Stimulated activated CD4-positive, alpha-beta T cell treated with anti-CD3 and anti-CD28 coated beads, Interleukin-12 subunit alpha, Interleukin-12 subunit beta, amount 100 ng/mL, for 4 hours (primary cell): ENCODE results near the gene ARHGEF16.

Experiments
- DNase-seq: peaks from one replicate; pipeline ENCODE4 v3.0.0-alpha.2; 2020

The ARHGEF16 gene

GRCh38 chr1:3457910-3458883 lies 3.7 kb downstream of the ARHGEF16 start:
- no peak for DNase-seq

- no peak for DNase-seq
Observed at GRCh38 chr1:3459051-3459908, 4.8 kb downstream of the ARHGEF16 start.

- no peak for DNase-seq
Observed at GRCh38 chr1:3459940-3460671, 5.6 kb downstream of the ARHGEF16 start.

GRCh38 chr1:3460672-3461131 lies 6.2 kb downstream of the ARHGEF16 start:
- DNase-seq, result no peak

GRCh38 chr1:3461238-3461933 lies 6.9 kb downstream of the ARHGEF16 start:
- DNase-seq, result no peak

DNA sequence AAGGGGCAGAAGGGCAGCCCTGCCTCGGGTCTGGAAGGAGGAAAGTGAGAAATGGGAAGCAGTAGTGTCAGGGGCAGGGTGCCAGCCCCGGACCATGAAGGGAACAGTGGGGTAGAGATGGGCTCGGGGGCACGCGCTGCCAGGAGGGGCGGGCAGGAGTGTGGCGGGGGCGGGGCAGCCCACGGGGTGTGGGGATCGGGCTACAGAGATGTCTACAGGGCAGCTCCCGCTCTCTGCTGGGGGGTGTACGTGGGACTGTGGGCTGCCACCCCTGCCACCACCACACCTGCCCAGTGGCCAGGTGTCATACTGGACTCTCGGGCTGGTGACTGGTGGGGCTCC lies 7.4 kb downstream of the ARHGEF16 start:
- no peak for DNase-seq

- DNase-seq, result no peak
Observed at GRCh38 chr1:3462356-3463012, 8.0 kb downstream of the ARHGEF16 start.

DNA sequence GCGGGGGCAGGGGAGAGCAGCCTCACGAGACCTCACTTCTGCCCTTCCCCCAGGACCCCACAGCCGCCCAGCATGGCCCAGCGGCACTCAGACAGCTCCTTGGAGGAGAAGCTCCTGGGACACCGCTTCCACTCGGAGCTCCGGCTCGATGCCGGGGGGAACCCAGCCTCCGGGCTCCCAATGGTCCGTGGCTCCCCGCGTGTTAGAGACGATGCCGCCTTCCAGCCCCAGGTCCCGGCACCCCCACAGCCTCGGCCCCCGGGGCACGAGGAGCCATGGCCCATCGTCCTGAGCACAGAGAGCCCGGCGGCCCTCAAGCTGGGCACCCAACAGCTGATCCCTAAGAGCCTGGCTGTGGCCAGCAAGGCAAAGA lies 8.5 kb downstream of the ARHGEF16 start:
- DNase-seq, result no peak

DNA sequence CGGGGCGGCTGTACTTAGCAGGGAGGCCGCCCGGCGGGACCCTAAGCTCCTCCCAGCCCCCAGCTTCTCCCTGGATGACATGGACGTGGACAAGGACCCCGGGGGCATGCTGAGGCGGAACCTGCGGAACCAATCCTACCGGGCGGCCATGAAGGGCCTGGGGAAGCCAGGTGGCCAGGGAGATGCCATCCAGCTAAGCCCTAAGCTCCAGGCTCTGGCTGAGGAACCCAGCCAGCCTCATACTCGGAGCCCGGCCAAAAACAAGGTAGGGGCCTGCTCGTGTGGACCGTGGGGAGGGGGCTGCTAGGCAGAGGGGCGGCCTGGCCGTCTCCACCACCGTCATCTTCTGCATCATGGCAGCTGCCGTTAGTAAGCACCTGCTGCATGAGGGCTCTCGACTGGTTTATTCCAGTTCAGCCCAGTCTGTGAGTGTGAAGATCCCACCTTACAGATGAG lies 9.0 kb downstream of the ARHGEF16 start:
- DNase-seq, result no peak

DNA sequence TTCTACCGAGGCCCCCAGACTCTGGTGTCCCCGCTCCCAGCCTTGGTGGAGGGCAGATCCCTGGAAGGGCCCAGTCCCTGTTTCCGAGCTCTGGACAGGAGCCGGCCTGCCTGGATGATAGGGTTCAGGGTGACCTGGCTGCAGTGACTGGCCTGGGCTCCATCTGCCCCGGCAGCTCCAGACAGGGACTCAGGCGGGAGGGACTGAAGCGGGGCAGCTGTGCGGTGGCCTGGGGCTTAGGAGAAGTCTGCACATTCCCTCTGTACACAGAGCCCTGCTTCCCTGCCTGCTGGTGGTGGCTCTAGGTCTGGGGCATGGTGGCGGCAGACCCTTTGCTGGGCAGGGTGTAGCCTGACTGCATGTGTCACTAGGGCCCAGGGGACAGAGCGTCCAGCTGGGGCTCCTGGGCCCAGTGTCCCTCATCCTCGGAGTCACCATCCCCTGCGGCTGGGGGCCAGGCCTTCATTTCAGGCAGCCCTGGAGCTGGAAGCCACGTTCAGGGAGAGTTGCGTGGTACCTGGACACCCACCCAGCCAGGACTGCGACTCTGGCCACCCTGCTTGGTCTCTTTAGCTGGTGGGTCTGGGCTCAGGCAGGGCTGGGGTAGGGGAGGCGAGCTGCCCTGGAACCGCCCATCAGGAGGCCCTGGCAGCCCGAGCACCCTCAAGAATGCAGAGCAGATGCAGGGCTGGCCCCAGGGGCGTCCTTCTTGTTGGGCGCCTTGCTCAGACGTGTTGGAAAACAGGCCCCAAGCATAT lies 9.6 kb downstream of the ARHGEF16 start:
- no peak for DNase-seq

GRCh38 chr1:3464649-3465025 lies 10.2 kb downstream of the ARHGEF16 start:
- no peak for DNase-seq

DNA sequence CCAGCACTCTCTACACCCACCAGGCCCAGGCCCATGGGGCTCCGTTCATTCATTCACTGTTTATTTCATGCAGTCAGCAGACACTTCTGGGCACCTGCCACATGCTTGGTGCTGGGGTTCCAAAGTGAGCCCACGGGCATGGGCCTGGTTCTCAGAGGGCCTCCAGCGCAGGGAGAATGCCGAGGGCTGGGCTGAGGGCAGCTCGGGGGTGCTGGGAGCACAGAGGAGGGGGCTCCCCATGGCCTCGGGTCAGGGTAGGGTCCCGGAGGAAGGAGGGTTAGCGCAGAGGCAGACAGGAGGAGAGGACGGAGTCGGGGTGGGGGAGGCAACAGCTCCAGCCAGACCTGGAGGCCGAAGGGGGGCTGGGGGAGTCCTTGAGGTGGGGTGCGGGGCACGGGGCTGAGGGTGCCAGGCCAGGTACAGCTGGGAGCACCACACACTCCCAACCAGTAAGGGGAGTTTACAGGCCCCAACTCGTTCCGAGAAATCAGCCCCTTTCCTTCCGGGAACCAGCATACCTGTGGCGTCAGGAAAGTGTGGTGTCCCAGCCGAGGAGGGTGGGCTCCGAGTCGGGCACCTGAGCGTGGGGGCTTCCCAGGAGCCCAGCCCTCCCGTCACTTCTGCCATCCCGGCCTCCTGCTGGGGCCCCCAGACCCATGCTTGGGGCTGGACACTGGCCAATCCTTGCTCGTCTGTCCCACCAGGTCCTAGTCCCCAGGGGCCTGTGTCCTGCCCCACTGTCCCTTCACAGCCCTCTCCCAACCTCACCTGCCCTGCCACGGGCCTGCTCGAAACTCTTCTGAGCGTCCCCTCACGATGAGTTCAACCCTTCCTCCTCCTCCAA lies 10.8 kb downstream of the ARHGEF16 start:
- no peak for DNase-seq

DNA sequence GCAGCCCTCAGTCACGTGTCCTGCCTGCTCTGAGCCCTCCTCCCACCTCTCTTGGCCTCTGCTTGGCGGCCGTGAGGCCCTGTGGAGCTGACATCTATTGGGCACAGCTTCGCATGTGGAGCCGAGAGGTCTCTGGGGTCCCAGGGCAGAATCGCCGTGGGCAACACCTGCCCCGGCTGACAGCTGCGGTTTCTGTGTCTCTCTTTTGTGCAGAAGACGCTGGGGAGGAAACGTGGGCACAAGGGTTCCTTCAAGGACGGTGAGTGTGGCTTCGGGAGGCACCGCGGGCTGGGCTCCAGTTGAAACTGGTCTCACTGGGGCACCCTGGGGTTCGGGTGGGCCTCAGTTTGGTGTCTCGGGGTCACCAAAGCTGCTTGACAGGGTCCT lies 11.5 kb downstream of the ARHGEF16 start:
- DNase-seq, result no peak

DNA sequence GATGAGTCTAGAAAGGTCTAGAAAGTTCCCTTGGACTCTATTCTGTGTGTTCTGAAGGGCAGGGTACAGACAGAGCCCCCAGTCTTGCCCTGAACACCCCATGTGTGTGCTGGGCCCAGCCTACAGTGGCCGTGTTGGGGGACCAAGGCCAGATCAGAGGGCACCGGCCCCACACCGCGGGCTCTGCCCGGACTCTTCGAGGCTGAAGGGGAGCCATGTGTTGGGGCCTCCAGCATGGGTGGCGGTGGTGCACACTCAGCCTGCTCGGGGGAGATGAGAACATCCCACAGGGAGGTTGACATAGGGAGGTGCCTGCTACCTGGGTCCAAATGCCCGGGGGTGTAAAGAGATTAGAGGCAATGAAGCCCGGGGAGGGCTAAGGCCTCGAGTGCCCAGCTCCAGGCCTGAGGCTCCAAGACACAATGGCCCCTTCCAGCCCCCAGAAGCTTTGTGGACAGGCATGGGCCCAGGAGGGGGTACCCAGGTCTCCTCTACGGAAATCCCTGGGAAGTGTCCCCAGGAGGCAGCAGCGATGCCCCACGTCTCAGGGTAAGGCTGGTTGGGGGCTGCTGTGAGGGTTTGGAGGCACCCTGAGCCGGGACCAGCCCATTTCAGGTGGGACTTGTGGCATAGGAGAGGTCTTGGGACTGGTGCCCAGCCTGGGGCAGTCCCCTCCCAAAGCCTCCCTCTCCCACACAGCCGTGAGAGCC lies 12.1 kb downstream of the ARHGEF16 start:
- no peak for DNase-seq

DNA sequence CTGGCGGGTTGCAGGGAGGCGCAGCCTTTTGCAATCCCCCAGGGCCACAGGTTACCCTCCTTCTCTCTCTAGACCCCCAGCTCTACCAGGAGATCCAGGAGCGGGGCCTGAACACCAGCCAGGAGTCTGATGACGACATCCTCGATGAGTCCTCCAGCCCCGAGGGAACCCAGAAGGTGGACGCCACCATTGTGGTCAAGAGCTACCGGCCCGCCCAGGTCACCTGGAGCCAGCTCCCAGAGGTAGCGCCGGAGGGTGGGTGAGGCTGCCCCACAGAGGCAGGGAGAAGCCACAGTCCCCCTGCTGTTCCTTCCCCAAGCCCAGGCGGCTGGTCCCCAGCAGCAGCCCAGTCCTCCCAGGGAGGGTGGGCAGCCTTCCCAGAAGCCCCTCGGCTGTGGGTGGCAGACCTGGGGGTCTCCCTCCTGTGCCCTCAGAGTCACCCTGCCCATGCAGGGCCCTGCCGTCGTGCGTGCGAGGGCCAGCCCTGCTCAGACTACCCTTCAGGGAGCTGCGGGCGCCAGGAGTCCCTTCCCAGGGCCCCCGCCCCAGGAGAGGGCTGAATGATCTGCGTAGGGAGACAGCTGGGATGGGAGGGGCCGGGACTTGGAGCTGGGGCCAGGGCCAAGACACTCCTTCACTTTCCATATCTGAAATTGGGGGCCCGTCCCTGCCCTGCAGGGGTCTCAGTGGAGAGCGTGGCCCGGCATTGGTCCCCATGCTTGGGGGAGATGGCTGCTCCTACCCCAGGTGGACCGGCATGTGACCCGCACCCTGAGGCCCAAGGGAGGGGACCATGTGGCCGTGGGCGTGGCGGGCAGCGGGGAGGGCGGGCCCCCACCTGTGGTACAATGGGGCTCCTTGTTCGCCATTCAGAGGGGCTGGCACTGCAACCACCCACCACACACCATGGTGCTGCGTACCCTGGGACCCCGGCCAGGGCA lies 12.9 kb downstream of the ARHGEF16 start:
- DNase-seq, result no peak

DNA sequence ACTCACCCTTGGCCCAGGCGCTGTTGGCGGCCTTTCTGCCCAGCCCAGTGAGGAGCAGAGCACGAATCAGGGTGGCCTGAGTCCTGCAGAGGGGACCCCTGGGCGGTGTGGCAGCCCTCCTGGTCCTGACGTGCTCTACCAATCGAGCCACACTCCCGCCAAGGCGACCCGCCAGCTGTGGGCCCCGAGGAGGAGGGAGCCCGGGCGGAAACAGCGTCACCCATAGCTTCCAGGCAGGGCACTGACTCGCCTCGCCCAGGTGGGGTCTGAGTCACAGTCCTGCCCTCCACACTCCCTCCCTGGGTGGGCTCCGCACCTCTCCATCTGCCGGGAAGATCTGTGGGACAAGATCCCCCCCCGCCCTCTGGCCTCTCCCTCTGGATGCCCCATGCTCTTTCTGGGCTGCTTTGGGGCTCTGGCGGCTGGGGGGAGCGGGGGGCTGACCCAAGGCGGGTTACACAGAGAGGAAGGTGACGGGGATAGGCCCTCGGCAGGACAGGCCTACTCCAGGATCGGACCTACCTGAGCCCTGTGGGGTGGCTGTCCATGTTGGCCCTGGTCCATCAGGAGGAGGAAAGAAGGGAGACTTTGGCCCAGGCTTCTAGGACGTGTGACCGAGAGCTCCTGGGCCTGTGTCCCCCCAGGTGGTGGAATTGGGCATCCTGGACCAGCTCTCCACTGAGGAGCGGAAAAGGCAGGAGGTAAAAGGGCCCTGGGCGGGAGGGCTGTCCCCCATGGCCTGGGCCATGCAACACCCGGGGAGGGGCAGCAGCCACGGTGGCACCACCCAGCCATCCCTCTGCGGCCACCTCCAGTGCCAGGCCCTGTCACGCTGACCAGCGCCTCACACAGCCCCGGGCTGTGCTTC lies 14.0 kb downstream of the ARHGEF16 start:
- no peak for DNase-seq
